ENCODE data around the gene BRINP1.

DNA sequence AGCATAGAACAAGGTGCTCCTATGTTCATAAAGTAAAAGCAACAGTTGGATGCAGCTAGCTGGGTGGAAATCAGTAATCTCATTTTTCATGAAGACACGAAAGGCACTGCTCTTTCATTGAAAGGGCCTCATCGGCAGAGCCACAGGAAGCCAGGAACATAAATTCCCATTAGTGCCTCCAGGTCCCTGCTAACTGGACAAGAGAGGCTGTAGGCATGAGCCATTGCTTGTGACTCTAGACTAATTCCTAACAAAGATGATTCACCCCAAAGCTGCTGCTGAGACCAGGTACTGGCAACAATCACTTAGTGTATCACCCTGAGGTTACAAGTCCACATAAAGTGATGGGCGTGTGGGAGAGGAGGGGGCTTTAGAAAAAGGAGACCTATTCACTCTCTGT, 141.8 kb downstream of the BRINP1 start:
- TF ChIP-seq, protein P1, sequence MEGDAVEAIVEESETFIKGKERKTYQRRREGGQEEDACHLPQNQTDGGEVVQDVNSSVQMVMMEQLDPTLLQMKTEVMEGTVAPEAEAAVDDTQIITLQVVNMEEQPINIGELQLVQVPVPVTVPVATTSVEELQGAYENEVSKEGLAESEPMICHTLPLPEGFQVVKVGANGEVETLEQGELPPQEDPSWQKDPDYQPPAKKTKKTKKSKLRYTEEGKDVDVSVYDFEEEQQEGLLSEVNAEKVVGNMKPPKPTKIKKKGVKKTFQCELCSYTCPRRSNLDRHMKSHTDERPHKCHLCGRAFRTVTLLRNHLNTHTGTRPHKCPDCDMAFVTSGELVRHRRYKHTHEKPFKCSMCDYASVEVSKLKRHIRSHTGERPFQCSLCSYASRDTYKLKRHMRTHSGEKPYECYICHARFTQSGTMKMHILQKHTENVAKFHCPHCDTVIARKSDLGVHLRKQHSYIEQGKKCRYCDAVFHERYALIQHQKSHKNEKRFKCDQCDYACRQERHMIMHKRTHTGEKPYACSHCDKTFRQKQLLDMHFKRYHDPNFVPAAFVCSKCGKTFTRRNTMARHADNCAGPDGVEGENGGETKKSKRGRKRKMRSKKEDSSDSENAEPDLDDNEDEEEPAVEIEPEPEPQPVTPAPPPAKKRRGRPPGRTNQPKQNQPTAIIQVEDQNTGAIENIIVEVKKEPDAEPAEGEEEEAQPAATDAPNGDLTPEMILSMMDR (IDR thresholded peaks at IDR 0.05; ENCODE audit: insufficient read depth, low read length) = no peak
- TF ChIP-seq, protein P2, sequence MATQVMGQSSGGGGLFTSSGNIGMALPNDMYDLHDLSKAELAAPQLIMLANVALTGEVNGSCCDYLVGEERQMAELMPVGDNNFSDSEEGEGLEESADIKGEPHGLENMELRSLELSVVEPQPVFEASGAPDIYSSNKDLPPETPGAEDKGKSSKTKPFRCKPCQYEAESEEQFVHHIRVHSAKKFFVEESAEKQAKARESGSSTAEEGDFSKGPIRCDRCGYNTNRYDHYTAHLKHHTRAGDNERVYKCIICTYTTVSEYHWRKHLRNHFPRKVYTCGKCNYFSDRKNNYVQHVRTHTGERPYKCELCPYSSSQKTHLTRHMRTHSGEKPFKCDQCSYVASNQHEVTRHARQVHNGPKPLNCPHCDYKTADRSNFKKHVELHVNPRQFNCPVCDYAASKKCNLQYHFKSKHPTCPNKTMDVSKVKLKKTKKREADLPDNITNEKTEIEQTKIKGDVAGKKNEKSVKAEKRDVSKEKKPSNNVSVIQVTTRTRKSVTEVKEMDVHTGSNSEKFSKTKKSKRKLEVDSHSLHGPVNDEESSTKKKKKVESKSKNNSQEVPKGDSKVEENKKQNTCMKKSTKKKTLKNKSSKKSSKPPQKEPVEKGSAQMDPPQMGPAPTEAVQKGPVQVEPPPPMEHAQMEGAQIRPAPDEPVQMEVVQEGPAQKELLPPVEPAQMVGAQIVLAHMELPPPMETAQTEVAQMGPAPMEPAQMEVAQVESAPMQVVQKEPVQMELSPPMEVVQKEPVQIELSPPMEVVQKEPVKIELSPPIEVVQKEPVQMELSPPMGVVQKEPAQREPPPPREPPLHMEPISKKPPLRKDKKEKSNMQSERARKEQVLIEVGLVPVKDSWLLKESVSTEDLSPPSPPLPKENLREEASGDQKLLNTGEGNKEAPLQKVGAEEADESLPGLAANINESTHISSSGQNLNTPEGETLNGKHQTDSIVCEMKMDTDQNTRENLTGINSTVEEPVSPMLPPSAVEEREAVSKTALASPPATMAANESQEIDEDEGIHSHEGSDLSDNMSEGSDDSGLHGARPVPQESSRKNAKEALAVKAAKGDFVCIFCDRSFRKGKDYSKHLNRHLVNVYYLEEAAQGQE (IDR thresholded peaks at IDR 0.05; ENCODE audit: insufficient replicate concordance, low read depth) = no peak
- TF ChIP-seq GABPA (IDR thresholded peaks at IDR 0.05; ENCODE audit: low read depth) = no peak
- no peak for TF ChIP-seq POLR2AphosphoS5 (IDR thresholded peaks at IDR 0.05; ENCODE audit: low read depth)

All from HL-60 (cell line).